Stimulated activated CD8-positive, alpha-beta memory T cell treated with anti-CD3 and anti-CD28 coated beads, Interleukin-15, amount 100 ng/mL, for 24 hours (primary cell): ENCODE data around the gene GATA6.

ENCODE experiments used
- DNase-seq: peaks from one replicate; pipeline ENCODE4 v3.0.0-alpha.2; 2020; ENCODE audit warnings: low read depth

Gene GATA6

GRCh38 chr18:22169011-22169888 is at the start of gene GATA6:
GATA6 (plus strand) TSS chr18:22169589; CDS start chr18:22171145, 1,556 bp downstream.
- DNase-seq, result no peak

DNA sequence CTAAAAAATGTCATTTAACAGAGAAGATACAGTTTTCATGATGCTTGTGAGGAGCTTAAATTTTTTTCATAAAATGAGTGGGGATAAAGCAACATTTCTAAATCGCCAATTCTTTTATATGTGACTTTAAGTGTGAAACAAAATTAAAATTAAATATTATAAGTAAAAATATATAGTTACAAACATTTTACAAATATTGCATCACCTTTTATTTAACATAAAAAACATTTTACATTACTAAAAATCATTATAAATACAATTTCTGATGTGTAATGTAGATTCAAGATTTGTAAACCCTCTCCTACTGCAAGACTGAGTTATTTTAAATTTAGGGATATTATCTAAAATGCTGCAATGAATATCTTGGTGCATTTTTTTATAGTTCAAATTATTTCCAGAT is 44.4 kb upstream of the GATA6 start:
- DNase-seq, result no peak

GRCh38 chr18:22128954-22129353 is 40.4 kb upstream of the GATA6 start:
- no peak for DNase-seq

DNA sequence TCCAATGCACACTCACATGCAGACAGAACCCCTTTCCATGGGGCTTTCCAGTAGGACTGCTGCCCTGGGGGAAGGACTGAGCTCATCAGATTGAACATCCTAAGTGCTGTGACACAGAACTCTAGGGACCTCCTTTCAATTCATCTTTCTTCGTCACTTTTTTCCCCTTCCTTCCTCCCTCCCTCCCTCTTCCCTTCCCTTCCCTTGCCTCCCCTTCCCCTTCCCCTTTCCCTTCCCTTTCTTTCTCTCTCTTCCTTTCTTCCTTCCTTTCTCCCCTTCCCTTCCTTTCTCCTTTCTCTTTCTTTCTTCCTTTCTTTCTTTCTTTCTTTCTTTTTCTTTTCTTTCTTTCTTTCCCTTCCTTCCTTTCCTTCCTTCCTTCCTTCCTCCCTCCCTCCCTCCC is 39.6 kb upstream of the GATA6 start:
- DNase-seq, result no peak

DNA sequence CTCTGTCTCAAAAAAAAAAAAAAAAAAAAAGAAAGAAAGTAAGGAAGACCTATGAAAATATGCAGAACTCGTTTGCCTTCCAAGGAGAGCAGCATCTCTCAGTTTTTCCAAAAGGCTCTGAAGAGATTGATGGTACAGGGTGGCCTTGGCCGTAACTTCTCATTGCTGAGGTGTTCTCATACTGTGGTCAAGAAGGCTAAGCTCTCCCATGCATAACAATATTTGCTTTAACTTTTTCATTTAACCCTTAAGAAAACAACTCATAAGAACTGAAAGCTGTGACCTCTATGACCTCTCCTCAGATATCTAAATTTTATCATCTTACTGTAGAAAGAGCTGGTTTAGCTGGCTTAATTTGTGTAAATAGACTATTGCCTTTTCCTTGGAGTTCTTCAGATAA is 37.1 kb upstream of the GATA6 start:
- DNase-seq, result no peak

GRCh38 chr18:22132763-22133162 is 36.6 kb upstream of the GATA6 start:
- DNase-seq, result no peak

DNA sequence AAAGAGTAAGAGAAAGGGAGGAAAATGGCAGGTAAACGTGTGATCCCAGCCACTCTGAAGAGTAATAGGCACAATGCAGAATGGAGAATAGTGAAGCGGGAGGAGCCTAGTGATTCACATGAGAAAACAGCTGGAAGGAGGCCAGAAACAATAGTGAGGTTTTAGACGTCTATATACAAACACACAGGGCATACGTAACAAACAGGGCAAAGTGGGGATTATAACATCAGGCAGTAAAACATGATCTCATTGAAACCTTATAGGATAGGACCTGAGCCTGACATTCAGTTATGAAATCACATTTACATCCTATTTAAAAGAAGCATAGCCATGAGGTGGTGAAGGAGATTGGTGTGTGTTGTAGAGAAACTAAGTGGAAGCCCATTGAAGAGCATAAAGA is 33.0 kb upstream of the GATA6 start:
- no peak for DNase-seq

GRCh38 chr18:22141211-22141610 is 28.2 kb upstream of the GATA6 start:
- no peak for DNase-seq

- DNase-seq, result no peak
These were observed 25.7 kb upstream of the GATA6 start for GRCh38 chr18:22143347-22144340.

DNA sequence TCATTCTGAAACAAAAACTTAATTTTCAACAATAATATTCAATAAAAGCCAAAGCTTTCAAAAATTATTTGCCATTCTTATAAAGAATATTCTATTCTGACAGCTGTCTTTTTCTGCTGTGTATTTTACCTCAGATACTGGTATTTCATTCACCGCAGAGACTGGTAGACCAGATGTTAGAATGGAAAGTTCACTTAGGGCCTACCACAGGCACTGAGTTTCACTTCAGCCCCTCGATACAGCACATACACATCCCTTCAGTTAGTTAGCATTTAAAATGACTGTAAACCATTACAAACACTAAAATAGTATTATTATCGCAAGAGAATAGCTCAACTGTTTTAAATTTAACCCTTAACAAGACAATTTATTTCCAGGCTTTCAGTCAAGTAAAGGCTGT is 24.2 kb upstream of the GATA6 start:
- DNase-seq, result no peak

DNA sequence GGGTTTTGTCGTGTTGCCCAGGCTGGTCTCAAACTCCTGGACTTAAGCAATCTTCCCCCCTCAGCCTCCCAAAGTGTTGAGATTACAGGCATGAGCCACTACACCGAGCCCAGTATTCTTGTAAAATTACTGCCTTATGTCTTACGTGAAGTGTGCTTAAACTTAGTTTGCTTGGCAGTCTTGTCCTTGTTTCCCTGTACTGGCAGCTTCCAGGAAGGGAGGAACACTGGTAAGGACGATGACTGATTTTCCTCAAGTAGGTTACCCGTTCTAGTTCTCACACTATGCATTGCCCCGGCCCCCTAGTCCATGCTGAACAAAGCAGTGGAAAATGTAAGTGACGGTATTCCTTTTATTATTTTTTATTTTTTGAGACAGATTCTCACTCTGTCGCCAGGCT is 19.7 kb upstream of the GATA6 start:
- DNase-seq, result no peak

- DNase-seq, result no peak
These were observed 17.3 kb upstream of the GATA6 start for GRCh38 chr18:22152093-22152492.

- DNase-seq, result no peak
These were observed 16.0 kb upstream of the GATA6 start for GRCh38 chr18:22153428-22153827.

GRCh38 chr18:22155584-22155983 is 13.8 kb upstream of the GATA6 start:
- DNase-seq, result no peak

- no peak for DNase-seq
These were observed 10.4 kb upstream of the GATA6 start for GRCh38 chr18:22159014-22159413.

DNA sequence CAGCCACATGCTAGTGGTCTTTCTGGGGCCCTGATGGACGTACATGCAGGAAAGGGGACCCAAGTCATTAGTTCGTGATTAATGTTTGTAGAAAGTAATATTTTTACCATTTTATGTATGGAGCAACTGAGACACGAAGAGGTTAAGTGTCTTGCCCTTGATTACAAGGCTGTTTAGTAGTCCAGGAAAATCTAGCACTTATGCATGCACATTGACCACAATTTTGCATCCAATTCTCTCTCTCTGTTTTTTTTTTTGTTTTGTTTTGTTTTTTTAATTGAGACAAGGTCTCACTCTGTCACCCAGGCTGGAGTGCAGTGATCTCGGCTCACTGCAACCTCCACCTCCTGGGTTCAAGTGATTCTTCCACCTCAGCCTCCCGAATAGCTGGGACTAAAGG is 8.3 kb upstream of the GATA6 start:
- no peak for DNase-seq

GRCh38 chr18:22163416-22164161 is 5.8 kb upstream of the GATA6 start:
- no peak for DNase-seq

- no peak for DNase-seq
These were observed 4.9 kb upstream of the GATA6 start for GRCh38 chr18:22164337-22165048.

GRCh38 chr18:22165049-22165602 is 4.3 kb upstream of the GATA6 start:
- DNase-seq, result no peak

- no peak for DNase-seq
These were observed 3.8 kb upstream of the GATA6 start for GRCh38 chr18:22165603-22166068.
